Endothelial cell of umbilical vein (primary cell): ENCODE data around the gene CREBL2. TPM values are rescaled to one million over a fixed set of nuclear protein-coding genes. Genes with fewer than 3 reads are reported as not detected.

ENCODE experiments used
- BruUV-seq: library from RNA; stranded (reverse); fragments of 400-500 nt; replicated peaks from 2 replicates; lab custom pipeline; 2021; lab: Mats Ljungman, UMichigan
- CTCF ChIA-PET: fragments of 300-600, 350-600 bp; sonication (Branson Sonifier 250); formaldehyde crosslinking; loops from one replicate; lab custom pipeline; 2021; ENCODE audit warnings: antibody characterized with exemption, inconsistent platforms; lab: Charles Lee
- POLR2A ChIA-PET: fragments of 300-600, 350-600 bp; sonication (Branson Sonifier 250); formaldehyde crosslinking; loops from one replicate; lab custom pipeline; 2021; ENCODE audit warnings: antibody characterized with exemption, inconsistent platforms; lab: Charles Lee
- DNase-seq: peaks from one replicate; pipeline ENCODE4 v3.0.0-alpha.2; 2011; ENCODE audit warnings: low read depth, low spot score
- FAIRE-seq: peaks from 2 replicates; lab custom pipeline; 2011; peaks lifted over from hg19 to GRCh38; lab: Jason Lieb, UNC
- H2AFZ ChIP-seq: 2 replicates; pipeline ENCODE4 v1.6.0; 2012; ENCODE audit warnings: low read depth, low read length, control low read depth, inconsistent platforms
- H3K27ac ChIP-seq: 2 replicates; pipeline ENCODE4 v1.5.1; 2011; ENCODE audit warnings: low read depth, mild to moderate bottlenecking, control low read depth, low read length, moderate library complexity; ENCODE audit not compliant: insufficient read depth
- H3K27me3 ChIP-seq, 2 experiments: 2 replicates each; pipeline versions ENCODE4 v1.6.0 to v1.6.1; 2011; ENCODE audit warnings: low read length in 2 of 2, mixed read lengths in 1 of 2; ENCODE audit not compliant: control insufficient read depth in 2 of 2, insufficient read depth in 2 of 2
- H3K36me3 ChIP-seq, 2 experiments: 2 replicates in 1 of 2; 3 replicates in 1 of 2; pipeline ENCODE4 v1.5.1; 2011; ENCODE audit warnings: low read length in 2 of 2, mild to moderate bottlenecking in 1 of 2, moderate library complexity in 1 of 2; ENCODE audit not compliant: control insufficient read depth in 2 of 2, insufficient read depth in 2 of 2; ENCODE audit errors: extremely low read depth in 1 of 2
- H3K4me1 ChIP-seq: 3 replicates; pipeline ENCODE4 v1.5.1; 2011; ENCODE audit warnings: mild to moderate bottlenecking, low read length; ENCODE audit not compliant: control insufficient read depth, insufficient read depth; ENCODE audit errors: extremely low read depth
- H3K4me2 ChIP-seq: 2 replicates; pipeline ENCODE4 v1.6.1; 2011; ENCODE audit warnings: low read length, control low read depth, mixed read lengths; ENCODE audit not compliant: insufficient read depth
- H3K4me3 ChIP-seq, 3 experiments: fragments of 200-600 bp in 1 of 3; sonication (generic), shearing (Covaris generic) in 1 of 3; replicated peaks in 1 of 3; 2 replicates each; pipeline ENCODE4 v1.5.1; 2011 to 2016; ENCODE audit warnings: control low read depth in 3 of 3, low read length in 3 of 3, mild to moderate bottlenecking in 2 of 3, inconsistent platforms in 1 of 3, low read depth in 1 of 3, moderate library complexity in 1 of 3; ENCODE audit not compliant: insufficient read depth in 1 of 3
- H3K79me2 ChIP-seq: 2 replicates; pipeline ENCODE4 v1.6.0; 2012; ENCODE audit warnings: low read length, inconsistent platforms; ENCODE audit not compliant: control insufficient read depth, insufficient read depth
- H3K9ac ChIP-seq: replicated peaks from 2 replicates; pipeline ENCODE3; 2011; ENCODE audit warnings: low read length, control low read depth; ENCODE audit not compliant: insufficient read depth; ENCODE audit errors: extremely low read depth
- H3K9me1 ChIP-seq: replicated peaks from 3 replicates; pipeline ENCODE4 v1.6.0; 2011; ENCODE audit warnings: mild to moderate bottlenecking, low read length; ENCODE audit not compliant: control insufficient read depth, insufficient read depth; ENCODE audit errors: extremely low read depth
- H3K9me3 ChIP-seq: replicated peaks from 2 replicates; pipeline ENCODE4 v1.5.1; 2012; ENCODE audit warnings: low read length, inconsistent platforms; ENCODE audit not compliant: control insufficient read depth, insufficient read depth
- H4K20me1 ChIP-seq: replicated peaks from 2 replicates; pipeline ENCODE3; 2011; ENCODE audit warnings: mild to moderate bottlenecking, low read length; ENCODE audit not compliant: control insufficient read depth, insufficient read depth; ENCODE audit errors: extremely low read depth
- CTCF ChIP-seq, 2 donors: IDR thresholded peaks; 1 replicate in 1 of 2; 2 replicates in 1 of 2; pipeline ENCODE4 v1.5.1; 2011; ENCODE audit warnings: low read length in 2 of 2, mild to moderate bottlenecking in 2 of 2, moderate library complexity in 2 of 2, control low read depth in 1 of 2, inconsistent platforms in 1 of 2, low read depth in 1 of 2; ENCODE audit not compliant: insufficient read depth in 1 of 2; ENCODE audit errors: extremely low read depth in 1 of 2
- EZH2 ChIP-seq: IDR thresholded peaks from 2 replicates; pipeline ENCODE4 v1.6.1; 2012; ENCODE audit warnings: borderline replicate concordance, low read depth, mild to moderate bottlenecking, moderate library complexity, low read length, inconsistent platforms; ENCODE audit not compliant: severe bottlenecking
- FOS ChIP-seq: IDR thresholded peaks from 2 replicates; pipeline ENCODE4 v1.6.1; 2011; ENCODE audit warnings: mild to moderate bottlenecking, low read length, moderate library complexity, borderline replicate concordance; ENCODE audit not compliant: insufficient read depth
- GATA2 ChIP-seq: IDR thresholded peaks from 2 replicates; pipeline ENCODE4 v1.7.0; 2011; ENCODE audit warnings: low read depth, mild to moderate bottlenecking, moderate library complexity, mixed read lengths, low read length; ENCODE audit not compliant: insufficient read length, insufficient read depth
- JUN ChIP-seq: IDR thresholded peaks from 2 replicates; pipeline ENCODE4 v1.6.1; 2011; ENCODE audit warnings: borderline replicate concordance, low read depth; ENCODE audit not compliant: insufficient read length, insufficient read depth
- MAX ChIP-seq: IDR thresholded peaks from 2 replicates; pipeline ENCODE4 v1.6.1; 2011; ENCODE audit not compliant: insufficient read depth, insufficient read length
- MYC ChIP-seq: IDR thresholded peaks from one replicate; pipeline ENCODE4 v1.6.1; 2011; ENCODE audit warnings: mild to moderate bottlenecking, low read depth, low read length
- POLR2A ChIP-seq: IDR thresholded peaks from 2 replicates; pipeline ENCODE4 v1.6.1; 2012; ENCODE audit warnings: low read depth, mild to moderate bottlenecking, control low read depth, low read length
- POLR2AphosphoS5 ChIP-seq: IDR thresholded peaks from 2 replicates; pipeline ENCODE4 v1.6.1; 2012; ENCODE audit warnings: low read depth, mild to moderate bottlenecking, control low read depth, low read length, moderate library complexity; ENCODE audit not compliant: insufficient read depth
- dilution Hi-C: fragments of 300-500 bp; cut with MboI; formaldehyde crosslinking; loops from one replicate; pipeline ENCODE4 v1.15.0; 2019; ENCODE audit warnings: low sequenced_read_pairs; ENCODE audit not compliant: extremely low pct_ligation_motif_present
- intact Hi-C: fragments of 100-400 bp; cut with micrococcal nuclease; formaldehyde crosslinking; loops from one replicate; pipeline ENCODE4 v1.10.0; 2022
- polyA plus RNA-seq, 4 experiments: library from polyadenylated mRNA; depleted of rRNA in 3 of 4; stranded (reverse) in 3 of 4; unstranded in 1 of 4; fragments of >200 nt; gene quantifications; 2 replicates each; pipeline versions ENCODE4 v1.2.1 to v1.2.3, GENCODE V29; 2011 to 2012; ENCODE audit warnings: missing spikeins in 1 of 4
- total RNA-seq: library from RNA; stranded (reverse); gene quantifications from 2 replicates; pipeline ENCODE4 v1.2.3, GENCODE V29; 2021

Gene CREBL2
- total and polyA plus RNA-seq, 2 donors (not counting 3 experiments of a cell fraction or from before 2014, with no cell fraction given), result 10.5 to 19.4 TPM

DNA sequence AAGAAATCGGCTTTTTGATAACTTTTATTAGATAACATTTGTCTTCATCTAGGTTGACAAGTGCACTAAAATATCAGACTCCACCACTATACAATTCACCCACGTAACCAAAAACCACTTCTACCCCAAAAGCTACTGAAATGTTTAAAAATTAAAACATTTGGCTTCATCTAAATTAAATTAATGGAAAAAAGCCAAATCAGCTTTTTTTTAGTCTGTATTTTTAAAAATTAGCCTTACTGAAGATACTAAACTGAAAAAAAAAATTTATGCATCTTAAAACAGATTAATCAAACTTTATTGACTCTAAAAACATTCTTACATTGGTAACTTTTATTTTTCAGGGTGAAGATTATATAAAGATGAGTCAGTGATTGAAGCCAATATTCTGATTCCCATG lies 30.0 kb downstream of the CREBL2 start:
- CTCF ChIA-PET, result no interaction called here
- H3K4me1 ChIP-seq, result no peaks in the 10 kb centered on the region
- dilution Hi-C loops, result no loop called here
- H3K27me3 ChIP-seq, result no peaks in the 10 kb centered on the region
- no peak overlapping the region for H3K27ac ChIP-seq
- DNase-seq (no peak), FAIRE-seq (no peak)
- H3K9me3 ChIP-seq, result no peaks in the 10 kb centered on the region
- intact Hi-C loops, result no loop called here
- BruUV-seq, result no TSS peak
- H2AFZ ChIP-seq, result no peak overlapping the region
- H3K4me3 ChIP-seq, result no peak overlapping the region
- H3K79me2 ChIP-seq, result no peaks in the 10 kb centered on the region
- H4K20me1 ChIP-seq, result no peaks in the 10 kb centered on the region
- peaks cover 6% of the 10 kb centered on the region in 2 experiments for H3K36me3 ChIP-seq
- H3K9ac ChIP-seq, result no peak overlapping the region
- H3K9me1 ChIP-seq, result no peaks in the 10 kb centered on the region
- POLR2A ChIA-PET, result no interaction called here
- TF ChIP-seq JUN, result no peak
- no peak for TF ChIP-seq FOS
- TF ChIP-seq CTCF (IDR thresholded peaks at IDR 0.05; ENCODE audit: extremely low read depth in 1 of 2, insufficient read depth in 1 of 2, low read depth in 1 of 2, low read length in 2 of 2), result no peak
- TF ChIP-seq EZH2, result no peak
- TF ChIP-seq POLR2A, result no peak
- no peak for TF ChIP-seq MAX
- TF ChIP-seq GATA2, result no peak
- no peak for TF ChIP-seq MYC
- TF ChIP-seq POLR2AphosphoS5, result no peak
- H3K4me2 ChIP-seq, result no peak overlapping the region
